K562 (cell line): ENCODE data around the gene CCNQ.

Source experiments
- ARID2 ChIP-seq: fragments of 450-650 bp; IDR thresholded peaks from 2 replicates; pipeline ENCODE4 v1.6.1; 2017; ENCODE audit warnings: antibody characterized with exemption, mild to moderate bottlenecking
- ATF7 ChIP-seq: fragments of 450-650 bp; IDR thresholded peaks from 2 replicates; pipeline ENCODE4 v1.7.1; 2014; ENCODE audit warnings: mild to moderate bottlenecking, moderate library complexity
- CBFA2T2 ChIP-seq: fragments of 450-650 bp; conservative IDR thresholded peaks from 2 replicates; pipeline ENCODE4 v1.6.1; 2017; ENCODE audit warnings: mild to moderate bottlenecking
- DPF2 ChIP-seq: fragments of 450-650 bp; IDR thresholded peaks from 2 replicates; pipeline ENCODE4 v1.6.1; 2016
- EZH2 ChIP-seq: IDR thresholded peaks from 2 replicates; pipeline ENCODE4 v1.6.1; 2012; ENCODE audit warnings: low read depth, mild to moderate bottlenecking, inconsistent platforms, low read length, borderline replicate concordance
- NR2C2 ChIP-seq, 2 experiments: fragments of 200-800 bp in 1 of 2; sonication (Bioruptor generic) in 1 of 2; sonication (generic) in 1 of 2; formaldehyde crosslinking in 1 of 2; IDR thresholded peaks; 2 replicates each; pipeline versions ENCODE4 v1.6.1 to v1.8.0; 2016 to 2022; ENCODE audit warnings: mild to moderate bottlenecking in 1 of 2, missing compliant biosample characterization in 1 of 2, missing genetic modification characterization in 1 of 2, missing genetic modification reagents in 1 of 2
- NR3C1 ChIP-seq: sonication (generic); formaldehyde crosslinking; IDR thresholded peaks from 2 replicates; pipeline ENCODE4 v1.8.1; 2022; ENCODE audit warnings: missing genetic modification reagents
- PCBP1 ChIP-seq: fragments of 200-400 bp; formaldehyde crosslinking; IDR thresholded peaks from 2 replicates; pipeline ENCODE4 v1.6.1; 2018; ENCODE audit warnings: mild to moderate bottlenecking, low read depth, low read length; ENCODE audit not compliant: poor library complexity, severe bottlenecking
- PHF21A ChIP-seq: fragments of 450-650 bp; IDR thresholded peaks from 2 replicates; pipeline ENCODE4 v1.6.1; 2017; ENCODE audit warnings: low read depth, borderline replicate concordance
- POLR2A ChIP-seq: fragments of 450-650 bp; conservative IDR thresholded peaks from 2 replicates; pipeline ENCODE4 v1.6.1; 2016
- SMC3 ChIP-seq: conservative IDR thresholded peaks from 2 replicates; pipeline ENCODE4 v1.6.1; 2011; ENCODE audit warnings: low read depth, low read length, improper control_type of control experiment; ENCODE audit not compliant: insufficient read depth
- YY1 ChIP-seq, 3 experiments: IDR thresholded peaks; 2 replicates each; pipeline ENCODE4 v1.6.1; 2011; ENCODE audit warnings: low read length in 2 of 3, mild to moderate bottlenecking in 2 of 3, moderate library complexity in 2 of 3, borderline replicate concordance in 1 of 3, control low read depth in 1 of 3, low read depth in 1 of 3; ENCODE audit not compliant: insufficient read depth in 3 of 3, insufficient replicate concordance in 2 of 3, control insufficient read depth in 1 of 3, insufficient read length in 1 of 3; ENCODE audit errors: extremely low read depth in 1 of 3
- ZKSCAN3 ChIP-seq: fragments of 250-450 bp; sonication (Bioruptor Pico); IDR thresholded peaks from 2 replicates; pipeline ENCODE4 v1.4.0; 2020
- TF ChIP-seq, protein P1 (sequence below), 2 experiments: fragments of 250-450 bp in 1 of 2; fragments of 450-650 bp in 1 of 2; sonication (Bioruptor Pico) in 1 of 2; IDR thresholded peaks; 2 replicates each; pipeline versions ENCODE4 v1.6.1 to v1.8.0; 2016 to 2021; ENCODE audit warnings: mild to moderate bottlenecking in 2 of 2, moderate library complexity in 2 of 2, missing compliant biosample characterization in 1 of 2, missing genetic modification characterization in 1 of 2

DNA sequence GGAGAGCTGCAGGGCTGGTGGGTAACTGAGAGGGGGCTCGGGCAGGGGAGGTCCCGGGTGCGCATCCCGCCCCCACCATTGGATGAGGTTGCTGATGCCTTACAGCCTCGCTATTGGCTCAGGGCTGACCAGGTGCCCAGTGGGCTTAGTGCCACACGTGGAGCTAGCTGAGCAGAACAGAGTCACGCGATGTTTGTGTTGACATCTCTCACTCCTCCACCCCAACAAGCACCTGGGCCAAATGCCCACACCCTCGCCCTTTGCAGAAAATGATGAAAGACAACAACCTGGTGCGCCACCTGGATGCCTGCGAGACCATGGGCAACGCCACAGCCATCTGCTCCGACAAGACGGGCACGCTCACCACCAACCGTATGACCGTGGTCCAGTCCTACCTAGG lies 49.7 kb downstream of the CCNQ start:
- TF ChIP-seq ZKSCAN3 (CRISPR knock-in tag) (no peak), POLR2A (no peak), EZH2 (no peak), YY1 (IDR thresholded peaks at IDR 0.05; ENCODE audit: borderline replicate concordance in 1 of 3, control insufficient read depth in 1 of 3, extremely low read depth in 1 of 3, insufficient read depth in 3 of 3, insufficient read length in 1 of 3, insufficient replicate concordance in 2 of 3, low read depth in 1 of 3, low read length in 2 of 3) (no peak), DPF2 (no peak), PCBP1 (no peak), SMC3 (no peak), CBFA2T2 (no peak), ARID2 (no peak), PHF21A (no peak), NR2C2 (CRISPR knock-in tag; IDR thresholded peaks at IDR 0.05) (no peak), NR2C2 (tag; IDR thresholded peaks at IDR 0.05) (no peak), NR3C1 (CRISPR knock-in tag) (no peak), ATF7 (no peak)
- TF ChIP-seq, protein P1, sequence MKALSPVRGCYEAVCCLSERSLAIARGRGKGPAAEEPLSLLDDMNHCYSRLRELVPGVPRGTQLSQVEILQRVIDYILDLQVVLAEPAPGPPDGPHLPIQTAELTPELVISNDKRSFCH (CRISPR knock-in tag; IDR thresholded peaks at IDR 0.05), result no peak
- TF ChIP-seq, protein P1 (tag; IDR thresholded peaks at IDR 0.05), result no peak
